Urothelium cell line (cell line): ENCODE measurements around the gene PML.
"Not testable (repeated sequence)": the region's sequence is repeated elsewhere in the genome, so short reads cannot be mapped to it uniquely, and the experiment has no call there.

Experiments used
- DNase-seq: peaks from one replicate; pipeline ENCODE4 v3.0.0; 2011; ENCODE audit warnings: low spot score, mixed read lengths
- FAIRE-seq: peaks from 2 replicates; lab custom pipeline; 2011; peaks lifted over from hg19 to GRCh38; lab: Jason Lieb, UNC

PML gene

DNA sequence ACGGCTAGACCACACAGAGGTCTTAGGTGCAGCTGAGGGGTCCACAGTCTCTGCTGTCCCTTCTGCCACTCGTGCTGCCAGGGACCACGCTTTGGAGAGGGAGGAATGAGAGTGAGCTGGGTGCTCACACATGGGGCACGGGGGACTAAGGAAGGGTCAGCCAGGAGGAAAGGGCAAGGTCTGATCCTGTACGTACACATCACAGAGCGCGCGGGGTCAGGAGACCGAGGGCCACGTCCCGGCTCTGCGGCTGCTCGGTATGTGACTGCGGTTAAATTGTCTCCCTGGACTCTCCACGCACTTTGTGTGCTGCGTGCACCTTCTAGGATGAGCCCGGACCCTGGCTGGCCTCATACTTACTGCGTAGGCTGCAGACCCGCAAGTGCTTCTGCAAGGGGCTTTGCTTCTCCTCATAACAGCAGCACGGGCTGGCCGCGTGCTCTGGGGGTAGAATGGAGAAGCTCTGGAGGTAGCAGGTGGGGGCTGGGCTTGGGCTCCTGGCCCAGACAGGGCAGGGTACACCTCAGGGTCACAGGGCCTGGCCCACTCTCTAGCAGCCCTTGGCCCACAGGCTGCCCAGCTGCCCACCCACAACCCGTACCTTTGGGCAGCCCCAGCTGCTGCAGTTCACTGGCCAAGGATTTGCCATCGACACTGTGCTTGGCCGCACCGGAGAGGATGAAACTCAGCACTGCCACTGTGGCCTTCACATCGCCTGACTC is 102.4 kb downstream of the PML start:
- FAIRE-seq, DNase-seq: not testable (repeated sequence)
